Measurements from ENCODE around the gene HPS5. TPM values are rescaled to one million over a fixed set of nuclear protein-coding genes. Genes with fewer than 3 reads are reported as not detected.
"Not testable (repeated sequence)": the region's sequence is repeated elsewhere in the genome, so short reads cannot be mapped to it uniquely, and the experiment has no call there.

The HPS5 gene
- total RNA-seq, 2 experiments from 2014 or later: 16.0 to 17.2 TPM

GRCh38 chr11:18265949-18266348 is 56.0 kb downstream of the HPS5 start, which contains the start of gene SAA1:
TSS of gene SAA1 (plus strand) at chr11:18266264. CDS start at chr11:18266888, 624 bp downstream.
- no peaks in the 10 kb centered on the region for H3K9me3 Mint-ChIP-seq
- no peaks in the 10 kb centered on the region for H3K27me3 Mint-ChIP-seq
- no peak within 1 kb of the TSS for H3K4me3 Mint-ChIP-seq
- ChIA-PET CTCF (no interaction called here), POLR2A (no interaction called here)
- no peaks in the 10 kb centered on the region for H3K4me1 Mint-ChIP-seq (ENCODE audit: low read depth)
- no peaks in the 10 kb centered on the region for H3K36me3 Mint-ChIP-seq (ENCODE audit: low read depth)
- no peak for TF ChIP-seq CTCF (IDR thresholded peaks at IDR 0.05)
- DNase-seq (no peak), ATAC-seq (no peak)
- H3K27ac Mint-ChIP-seq: no peak within 1 kb of the TSS
- intact Hi-C loops (cut with micrococcal nuclease): no loop called here

DNA sequence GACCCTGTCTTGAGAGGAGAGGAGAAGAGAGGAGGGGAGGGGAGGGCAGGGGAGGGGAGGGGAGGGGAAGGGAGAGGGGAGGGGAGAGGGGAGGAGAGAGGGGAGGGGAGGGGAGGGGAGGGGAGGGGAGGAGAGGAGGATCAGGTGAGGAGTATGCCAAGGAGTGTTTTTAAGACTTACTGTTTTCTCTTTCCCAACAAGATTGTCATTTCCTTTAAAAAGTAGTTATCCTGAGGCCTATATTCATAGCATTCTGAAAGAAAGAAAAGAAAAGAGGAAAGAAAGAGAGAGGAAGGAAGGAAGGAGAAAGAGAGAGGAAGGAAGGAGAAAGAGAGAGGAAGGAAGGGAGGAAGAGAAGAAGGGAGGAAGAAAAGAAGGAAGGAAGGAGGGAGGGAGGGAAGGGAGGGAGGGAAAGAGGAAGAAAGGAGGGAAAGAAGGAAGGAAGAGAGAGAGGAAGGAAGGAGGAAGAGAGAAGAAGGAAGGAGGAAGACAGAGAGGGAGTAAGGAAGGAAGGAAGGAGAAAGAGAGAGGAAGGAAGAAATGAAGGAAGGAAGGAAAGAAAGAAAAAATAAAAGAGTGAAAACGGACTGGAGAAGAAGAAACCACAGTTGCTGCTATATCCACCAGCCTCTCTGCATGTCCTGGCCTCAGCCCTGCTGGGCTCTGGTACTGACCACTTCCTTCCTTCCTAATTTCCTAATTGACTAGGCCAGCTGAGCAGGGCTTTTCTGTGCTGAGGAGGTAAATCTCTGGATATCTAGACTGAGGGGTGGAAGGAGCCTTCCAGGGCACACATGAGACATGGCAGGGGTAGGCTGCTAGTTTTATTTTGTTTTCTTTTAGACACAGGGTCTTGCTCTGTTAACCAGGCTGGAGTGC is 57.0 kb downstream of the HPS5 start:
- DNase-seq (no peak), ATAC-seq (no peak)
- intact Hi-C loops (cut with micrococcal nuclease): no loop called here
- POLR2A ChIA-PET: no interaction called here
- Mint-ChIP-seq H3K4me1 (ENCODE audit: low read depth) (no peaks in the 10 kb centered on the region), H3K27ac (no peak overlapping the region), H3K27me3 (no peaks in the 10 kb centered on the region), H3K36me3 (ENCODE audit: low read depth) (no peaks in the 10 kb centered on the region), H3K9me3 (no peaks in the 10 kb centered on the region), H3K4me3 (no peak overlapping the region)
- CTCF ChIA-PET: no interaction called here
- TF ChIP-seq CTCF (IDR thresholded peaks at IDR 0.05): no peak

GRCh38 chr11:18264035-18264434 is 57.9 kb downstream of the HPS5 start:
- intact Hi-C loops (cut with micrococcal nuclease): no loop called here
- CTCF ChIA-PET: no interaction called here
- POLR2A ChIA-PET: no interaction called here
- no peaks in the 10 kb centered on the region for H3K27me3 Mint-ChIP-seq
- no peak overlapping the region for H3K27ac Mint-ChIP-seq
- no peaks in the 10 kb centered on the region for H3K4me1 Mint-ChIP-seq (ENCODE audit: low read depth)
- H3K9me3 Mint-ChIP-seq: no peaks in the 10 kb centered on the region
- H3K4me3 Mint-ChIP-seq: no peak overlapping the region
- no peaks in the 10 kb centered on the region for H3K36me3 Mint-ChIP-seq (ENCODE audit: low read depth)
- TF ChIP-seq CTCF (IDR thresholded peaks at IDR 0.05): no peak
- no peak for ATAC-seq
- no peak for DNase-seq

- DNase-seq; H3K4me3 Mint-ChIP-seq; H3K9me3 Mint-ChIP-seq; intact Hi-C loops (cut with micrococcal nuclease); H3K27ac Mint-ChIP-seq; H3K36me3 Mint-ChIP-seq (ENCODE audit: low read depth); H3K4me1 Mint-ChIP-seq (ENCODE audit: low read depth); ATAC-seq; POLR2A ChIA-PET; H3K27me3 Mint-ChIP-seq: not testable (repeated sequence)
- CTCF ChIA-PET: interaction anchor here (0.7 kb wide), 1 partner anchor 19 kb away, joined by 3 read pairs; no protein-coding TSS in a partner anchor
Observed at GRCh38 chr11:18262681-18263350, 59.1 kb downstream of the HPS5 start.

DNA sequence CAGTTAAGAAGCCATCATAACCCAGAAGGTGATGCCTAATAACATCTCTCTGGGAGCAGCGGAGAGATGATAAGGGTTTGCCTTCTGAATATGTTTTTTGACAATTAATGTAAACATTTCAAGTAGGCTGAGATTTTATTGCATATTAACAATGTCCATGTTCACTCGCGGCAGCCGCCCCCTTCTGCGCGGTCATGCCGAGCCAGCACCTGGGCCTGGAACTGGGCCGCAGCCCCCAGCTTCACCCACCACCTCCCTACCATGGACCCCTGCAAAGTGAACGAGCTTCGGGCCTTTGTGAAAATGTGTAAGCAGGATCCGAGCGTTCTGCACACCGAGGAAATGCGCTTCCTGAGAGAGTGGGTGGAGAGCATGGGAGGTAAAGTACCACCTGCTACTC is 60.2 kb downstream of the HPS5 start:
- no peaks in the 10 kb centered on the region for H3K27me3 Mint-ChIP-seq
- no peaks in the 10 kb centered on the region for H3K9me3 Mint-ChIP-seq
- H3K27ac Mint-ChIP-seq: no peak overlapping the region
- ATAC-seq: no peak
- intact Hi-C loops (cut with micrococcal nuclease): no loop called here
- ChIA-PET POLR2A (no interaction called here), CTCF (no interaction called here)
- no peaks in the 10 kb centered on the region for H3K4me1 Mint-ChIP-seq (ENCODE audit: low read depth)
- no peak overlapping the region for H3K4me3 Mint-ChIP-seq
- TF ChIP-seq CTCF (IDR thresholded peaks at IDR 0.05): no peak
- H3K36me3 Mint-ChIP-seq (ENCODE audit: low read depth): no peaks in the 10 kb centered on the region
- no peak for DNase-seq

Data from activated CD8-positive, alpha-beta T cell treated with anti-CD3 and anti-CD28 coated beads for 36 hours (primary cell).